IPS DF 19.7 (cell line): Measurements from ENCODE around the gene CTIF.

Experiments
- DNase-seq: peaks from one replicate; pipeline ENCODE4 v3.0.0-alpha.2; 2013; ENCODE audit warnings: low read depth, low spot score

Gene CTIF

DNA sequence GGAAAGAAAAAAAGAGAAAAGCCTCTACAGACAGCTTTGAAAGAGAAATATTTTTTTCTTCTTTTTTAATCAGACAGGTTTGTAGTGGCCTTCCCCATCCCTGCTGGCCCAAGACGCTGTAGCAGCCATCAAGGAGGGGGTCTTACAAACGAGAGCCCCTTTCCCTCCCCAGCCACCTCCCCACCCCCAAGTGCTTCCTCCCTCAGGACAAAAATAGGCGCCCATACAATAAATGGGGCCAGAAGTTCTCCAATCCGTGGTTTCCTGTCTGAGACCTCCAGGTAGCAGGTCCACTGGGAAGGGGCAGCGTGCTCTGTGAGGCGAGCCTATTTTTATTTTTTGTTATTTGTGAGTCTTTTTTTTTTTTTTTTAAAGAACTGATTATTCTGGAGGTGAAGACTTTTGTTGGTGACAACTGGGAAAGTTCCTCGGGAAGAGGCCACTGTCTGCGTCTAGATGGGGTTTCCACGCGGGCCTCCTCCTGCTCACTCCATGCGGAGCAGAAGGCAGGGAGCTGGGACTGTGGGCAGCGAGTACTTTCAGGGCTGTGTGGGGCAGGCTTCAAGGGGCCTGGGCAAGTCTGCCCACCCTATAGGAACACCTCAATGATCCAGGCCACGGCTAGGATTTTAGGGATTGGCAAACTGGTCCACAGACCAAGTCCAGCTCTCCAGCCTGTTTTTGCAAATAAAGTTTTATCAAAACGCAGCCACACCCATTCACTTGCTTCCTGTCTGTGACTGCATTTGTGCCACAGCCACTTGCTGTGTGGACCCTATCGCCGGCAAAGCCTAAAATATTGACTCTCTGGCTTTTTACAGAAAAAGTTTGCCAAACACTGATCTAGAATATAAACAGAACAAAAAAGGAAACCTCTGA lies 139.6 kb downstream of the CTIF start:
- DNase-seq: no peak

DNA sequence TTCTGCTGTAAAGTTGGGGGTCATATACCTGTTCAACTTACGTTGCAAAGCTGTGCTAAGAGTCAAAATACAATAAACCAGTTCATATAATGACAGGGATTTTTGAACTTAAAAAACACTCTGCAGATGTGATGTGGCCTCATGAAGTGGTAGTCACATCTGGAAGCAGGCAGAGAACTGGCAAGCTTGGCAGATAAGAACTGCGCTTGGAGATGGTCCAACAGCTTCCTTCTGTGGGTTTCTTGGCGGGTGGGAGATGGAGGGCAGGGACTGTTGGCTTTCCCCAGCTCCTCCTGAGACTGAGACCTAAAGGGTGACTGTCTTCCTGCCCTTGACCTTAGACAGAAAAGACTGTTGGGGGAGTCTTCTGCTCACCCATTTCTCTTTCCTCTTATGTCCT lies 140.4 kb downstream of the CTIF start:
- no peak for DNase-seq

DNA sequence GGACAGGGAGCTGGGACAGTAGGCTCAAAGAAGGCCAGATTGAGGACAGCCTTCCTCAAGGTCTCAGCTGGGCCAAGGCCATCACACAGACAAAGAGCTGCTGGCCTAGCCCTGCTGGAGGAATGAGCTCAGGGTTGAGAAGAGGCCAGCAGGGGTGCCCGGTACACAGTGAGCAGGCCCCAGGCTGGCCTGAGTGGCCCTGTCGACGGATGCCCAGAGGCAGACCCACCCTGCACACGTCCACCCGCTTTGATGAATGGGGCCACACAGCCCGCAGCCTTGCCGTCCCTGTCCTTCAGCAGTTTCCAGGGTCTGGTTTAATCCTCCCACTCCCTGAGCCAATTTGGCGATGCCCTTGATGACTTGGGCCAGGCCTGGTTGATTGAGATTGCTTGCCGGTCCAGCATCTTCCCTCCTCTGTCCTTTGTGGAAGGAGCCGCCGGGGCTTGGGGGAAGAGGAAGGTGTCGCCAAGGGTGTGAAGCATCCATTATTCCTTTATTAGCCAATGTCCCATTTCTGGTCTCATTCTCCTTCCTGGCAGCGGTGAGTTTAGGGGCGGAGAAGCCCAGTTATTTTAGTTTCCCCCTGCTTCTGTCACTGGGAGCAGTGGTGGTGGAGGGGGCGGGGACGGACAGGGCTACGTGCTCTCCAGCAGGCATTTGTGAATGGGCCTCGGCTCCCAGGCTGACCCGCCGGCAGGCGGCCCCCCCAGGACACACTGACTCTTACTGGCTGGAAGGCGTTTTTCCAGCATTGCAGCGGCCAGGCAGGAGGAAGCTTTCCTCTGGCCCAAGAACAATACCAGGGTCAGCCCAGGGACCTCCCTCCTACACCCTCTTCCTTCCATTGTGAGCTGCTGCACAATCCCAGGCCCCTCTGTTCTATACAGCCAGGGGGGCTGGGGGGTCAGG lies 141.8 kb downstream of the CTIF start:
- DNase-seq: no peak

DNA sequence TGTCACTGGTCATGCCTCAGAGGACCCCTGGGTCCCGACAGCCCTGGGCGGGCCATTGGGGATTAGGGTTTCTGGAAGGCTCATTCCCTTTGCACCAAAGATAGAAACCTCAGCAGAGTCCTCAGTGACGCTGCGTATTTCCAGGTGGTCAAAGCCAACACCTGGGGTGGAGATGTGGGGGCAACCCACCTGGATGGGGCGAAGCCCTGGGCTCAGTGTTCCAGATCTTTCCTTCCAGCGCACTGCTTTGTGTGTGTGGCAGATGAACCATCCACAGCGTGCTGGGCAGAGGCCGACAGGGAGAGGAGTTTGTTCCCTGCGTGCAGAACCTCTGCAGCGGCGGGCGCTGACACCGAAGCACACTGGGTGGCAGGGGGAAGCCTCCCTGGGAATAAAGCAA lies 143.9 kb downstream of the CTIF start:
- no peak for DNase-seq

DNA sequence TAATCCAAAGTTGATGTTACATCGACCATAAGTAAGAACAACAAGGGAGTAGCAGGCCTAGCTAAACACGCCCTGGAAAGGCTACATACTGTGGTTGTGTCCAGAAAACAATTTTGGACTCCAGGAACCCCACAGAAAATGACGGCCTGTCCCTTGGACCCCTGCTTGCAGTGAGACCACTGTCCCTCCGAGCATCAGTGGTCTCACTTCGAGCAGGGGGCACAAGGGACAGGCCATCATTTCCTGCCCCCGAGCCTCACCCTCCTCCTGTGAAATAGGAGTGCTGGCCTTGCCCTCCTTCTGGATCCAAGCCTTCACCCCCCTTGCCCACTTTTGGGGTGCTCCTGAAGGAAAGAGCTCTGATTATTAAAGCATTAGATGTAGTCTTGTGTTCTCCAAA lies 144.4 kb downstream of the CTIF start:
- DNase-seq: no peak

DNA sequence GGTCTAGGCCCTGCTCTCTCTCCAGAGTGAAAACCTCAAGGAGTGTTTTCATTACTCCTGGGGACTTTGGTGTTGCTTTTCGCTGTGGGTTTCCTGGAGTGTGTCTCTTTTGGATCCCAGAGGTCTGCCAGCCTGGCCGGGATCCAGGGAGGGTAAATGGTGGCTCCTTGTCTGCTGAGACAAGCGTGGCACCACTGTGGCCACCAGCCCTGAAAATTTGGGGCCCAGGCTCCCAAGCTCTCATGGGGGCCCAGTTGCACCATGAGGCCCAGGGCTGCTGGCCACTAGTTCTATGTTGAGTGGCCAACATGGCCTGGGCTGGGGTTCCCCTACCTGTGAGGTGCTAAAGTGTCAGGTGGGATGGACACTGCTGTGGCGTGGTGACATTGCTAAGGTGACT lies 144.8 kb downstream of the CTIF start:
- DNase-seq: no peak

DNA sequence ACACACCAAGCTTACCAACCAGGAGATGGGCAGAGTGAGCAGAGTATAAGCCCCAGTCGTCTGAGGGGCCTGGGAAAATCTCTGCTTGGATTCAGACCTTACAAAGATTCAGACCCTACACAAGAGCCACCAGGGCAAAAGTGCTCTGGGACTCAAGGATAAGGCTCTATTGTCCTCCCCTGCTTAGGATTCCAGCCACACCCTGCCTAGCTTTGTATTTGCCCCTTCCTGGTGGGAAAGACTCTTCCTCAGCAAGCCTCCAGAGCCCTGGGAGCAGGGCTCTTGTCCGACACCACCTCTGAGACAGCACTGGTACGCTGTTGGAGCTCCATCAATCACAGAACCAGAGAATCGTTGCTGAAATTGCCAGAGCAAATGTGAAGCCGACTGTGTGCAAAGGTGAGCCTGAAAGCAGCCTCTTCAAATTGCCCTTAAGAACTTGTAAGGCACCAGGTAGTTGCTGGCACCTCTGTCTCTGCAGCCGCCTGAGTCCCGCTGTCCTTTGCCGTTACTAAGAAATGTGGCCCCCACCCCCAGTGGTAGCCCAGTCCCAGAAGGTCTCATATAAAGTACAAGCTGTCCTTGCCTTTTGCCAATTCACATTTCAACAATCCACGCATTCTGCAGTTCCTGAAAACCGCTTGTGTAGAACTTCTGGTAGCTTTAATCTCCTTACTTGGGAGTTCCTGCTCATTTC lies 148.7 kb downstream of the CTIF start:
- DNase-seq: no peak

DNA sequence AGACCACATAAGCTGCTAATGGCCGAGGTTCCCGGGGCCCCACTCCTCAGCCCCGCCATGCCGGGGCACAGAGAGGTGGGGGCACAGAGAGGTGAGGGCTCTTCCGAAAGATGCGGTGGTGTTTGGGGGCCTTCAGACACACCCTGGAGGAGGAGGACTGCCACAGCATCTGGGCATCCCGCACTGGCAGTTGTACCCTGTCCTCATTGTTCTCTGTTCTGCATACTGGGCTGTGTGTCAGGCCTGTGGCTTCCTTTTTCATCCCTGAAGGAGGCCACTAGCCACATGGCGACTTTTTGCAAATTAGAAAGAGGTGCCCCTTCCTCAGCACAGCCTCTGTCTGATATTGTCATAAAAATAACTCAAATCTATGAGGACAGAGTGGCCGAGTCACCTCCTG lies 150.1 kb downstream of the CTIF start:
- DNase-seq: no peak

DNA sequence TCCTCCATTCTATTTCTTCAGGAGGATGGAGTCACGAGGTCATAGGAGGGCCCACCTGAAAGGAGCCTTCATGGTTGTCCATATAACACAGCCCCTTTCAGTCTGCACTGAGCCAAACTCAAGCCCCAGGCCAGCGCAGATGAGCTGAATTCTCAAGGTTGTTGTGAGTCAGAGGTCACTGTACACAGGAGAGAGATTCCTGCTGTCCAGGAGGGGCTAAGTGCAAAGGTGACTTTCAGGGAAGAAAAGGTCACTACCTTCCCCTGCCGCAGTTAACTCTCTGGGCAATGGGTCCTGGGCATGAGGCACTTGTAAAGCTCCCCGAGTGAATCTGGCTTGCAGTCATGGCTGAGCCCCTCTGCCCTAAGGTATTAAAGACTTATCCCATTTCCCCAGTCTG lies 150.7 kb downstream of the CTIF start:
- no peak for DNase-seq

DNA sequence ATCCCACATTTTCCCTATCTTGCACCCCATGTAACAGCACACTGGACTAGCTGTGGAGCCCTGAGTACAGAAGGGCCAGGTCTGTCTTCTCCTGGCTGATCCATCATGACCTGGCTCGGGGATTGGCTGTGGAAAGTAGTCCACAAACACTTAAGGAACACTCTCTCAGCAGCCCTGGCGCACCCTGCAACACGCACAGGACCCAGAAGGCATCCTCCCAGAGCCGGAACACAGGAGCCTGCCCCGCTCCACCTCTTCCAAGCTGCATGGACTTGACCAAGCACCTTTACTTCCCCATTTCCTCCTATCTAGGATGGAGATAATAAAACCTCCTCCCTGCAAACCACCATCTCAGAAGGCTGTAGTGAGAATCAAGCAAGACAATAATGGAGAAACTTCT lies 151.7 kb downstream of the CTIF start:
- DNase-seq: no peak

DNA sequence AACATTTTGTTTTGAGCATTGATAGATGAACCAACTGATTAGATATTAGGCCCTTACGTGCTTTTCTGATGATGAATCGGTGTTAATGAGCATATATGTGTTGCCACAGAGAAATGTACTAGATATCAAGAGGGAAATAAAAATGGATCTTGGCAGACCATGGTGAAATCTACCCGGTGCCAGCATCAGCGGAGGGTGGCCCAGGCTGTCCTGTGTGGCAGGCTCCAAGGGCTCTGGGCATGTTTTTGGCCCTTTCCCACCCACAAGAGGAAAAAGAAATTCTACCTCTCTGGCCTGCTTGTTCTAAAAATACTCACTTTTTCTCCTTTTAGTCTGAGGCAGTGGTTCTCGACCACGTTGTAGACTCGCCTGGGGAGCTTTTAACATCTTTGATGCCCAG lies 154.2 kb downstream of the CTIF start:
- no peak for DNase-seq

DNA sequence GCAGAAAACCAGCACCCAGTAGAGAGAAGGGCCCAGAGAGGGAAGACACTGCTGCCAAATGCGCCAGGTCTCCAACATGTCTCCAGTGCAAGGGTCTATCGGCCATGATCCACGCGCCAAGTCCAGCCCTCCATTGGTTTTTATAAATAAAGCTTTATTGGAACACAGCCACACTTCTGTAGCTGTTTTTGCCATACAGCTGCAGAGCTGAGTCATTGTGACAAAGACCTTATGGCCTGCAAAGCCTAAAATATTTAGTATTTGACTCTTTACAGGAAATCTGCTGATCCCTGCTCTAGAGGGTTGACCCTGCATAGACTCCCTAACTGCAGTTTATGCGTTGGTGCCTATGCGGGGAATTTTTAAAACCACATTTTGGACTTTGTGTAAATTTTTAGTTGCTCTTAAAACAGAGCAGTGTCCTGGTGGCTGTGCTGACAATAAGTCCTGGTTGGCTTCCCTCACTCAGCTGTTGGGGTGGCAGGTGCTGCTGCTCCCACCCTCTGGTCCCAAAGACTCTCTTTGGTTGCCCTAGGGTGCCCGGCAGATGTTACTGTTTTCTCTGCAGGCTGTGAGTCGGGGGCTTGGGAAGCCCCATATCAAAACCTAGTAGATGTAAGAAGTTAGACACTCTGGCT lies 154.9 kb downstream of the CTIF start:
- no peak for DNase-seq

DNA sequence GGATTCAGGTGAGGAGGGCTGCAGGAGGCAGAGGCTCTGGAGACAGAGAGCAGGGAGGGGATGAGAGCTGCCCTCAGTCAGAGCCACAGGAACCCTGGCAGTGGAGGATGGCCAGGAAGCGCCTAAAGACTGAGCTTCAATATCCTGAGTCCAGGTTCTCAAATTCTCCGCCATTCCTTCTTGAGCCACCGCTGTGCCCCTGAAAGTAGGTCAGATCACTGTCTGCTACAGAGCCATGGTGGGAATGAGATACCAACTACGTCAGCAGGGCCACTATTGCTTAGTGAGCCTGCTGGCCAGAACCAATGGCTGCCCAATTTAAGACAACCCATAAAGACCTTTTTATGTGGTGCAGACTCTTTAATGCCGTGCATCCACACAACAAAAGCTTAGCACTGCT lies 155.5 kb downstream of the CTIF start:
- no peak for DNase-seq

DNA sequence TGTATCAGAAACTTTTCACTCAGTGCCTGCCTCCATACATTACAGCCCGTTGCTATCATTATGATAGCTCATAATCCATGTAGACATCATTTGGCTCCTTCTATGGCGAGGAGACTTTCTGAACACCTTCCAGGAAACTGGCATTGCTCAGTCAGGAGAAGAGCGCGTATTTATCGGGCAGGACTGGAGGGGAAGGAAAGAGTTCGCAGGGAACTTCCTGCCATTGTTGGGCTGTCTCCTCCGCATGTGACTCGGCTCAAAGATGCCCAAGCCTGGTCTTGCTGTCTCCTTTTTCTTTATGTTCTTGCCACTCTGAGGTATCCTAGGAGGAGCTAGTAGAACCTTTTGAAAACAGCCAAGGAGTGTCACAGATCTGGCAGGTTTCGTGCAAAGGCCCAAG lies 156.8 kb downstream of the CTIF start:
- DNase-seq: no peak

DNA sequence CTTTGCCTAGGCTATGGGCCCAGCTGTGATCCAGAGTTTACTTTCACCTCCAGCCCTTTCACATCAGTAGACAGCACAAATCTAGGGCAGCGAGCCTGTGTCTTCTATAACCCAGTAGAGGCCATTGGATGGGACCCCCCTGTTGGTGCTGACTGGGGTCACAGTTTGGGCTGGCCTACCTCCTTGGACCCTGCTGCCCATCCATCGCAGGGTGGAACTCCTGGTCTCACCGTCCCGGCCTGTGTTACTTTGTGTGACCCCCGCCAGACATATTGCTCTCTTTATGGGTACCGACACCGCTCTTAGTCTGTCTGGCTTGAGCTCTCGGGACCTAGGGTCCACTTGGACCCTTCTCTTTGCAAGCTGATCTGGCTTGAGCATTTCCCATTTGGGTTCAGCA lies 157.4 kb downstream of the CTIF start:
- DNase-seq: no peak

DNA sequence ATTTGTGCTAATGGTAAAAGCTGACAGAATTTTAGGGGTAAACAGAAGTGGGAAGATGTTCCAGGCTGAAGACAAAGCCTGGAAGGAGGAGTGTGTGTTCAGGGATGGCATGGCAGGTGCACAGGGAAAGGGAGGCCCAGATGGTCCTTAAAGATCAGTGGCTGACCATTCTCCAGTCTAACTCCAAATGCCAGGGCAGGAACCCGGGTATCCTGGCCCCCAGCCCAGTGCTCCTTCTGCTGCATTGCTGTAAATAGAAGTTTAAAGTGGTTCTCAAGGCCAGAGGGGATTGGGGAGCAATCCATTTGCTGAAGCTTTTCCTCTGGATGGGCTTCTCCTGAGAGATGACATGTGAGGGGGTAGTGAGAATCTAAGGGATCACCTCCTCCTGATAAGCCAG lies 158.6 kb downstream of the CTIF start:
- no peak for DNase-seq

DNA sequence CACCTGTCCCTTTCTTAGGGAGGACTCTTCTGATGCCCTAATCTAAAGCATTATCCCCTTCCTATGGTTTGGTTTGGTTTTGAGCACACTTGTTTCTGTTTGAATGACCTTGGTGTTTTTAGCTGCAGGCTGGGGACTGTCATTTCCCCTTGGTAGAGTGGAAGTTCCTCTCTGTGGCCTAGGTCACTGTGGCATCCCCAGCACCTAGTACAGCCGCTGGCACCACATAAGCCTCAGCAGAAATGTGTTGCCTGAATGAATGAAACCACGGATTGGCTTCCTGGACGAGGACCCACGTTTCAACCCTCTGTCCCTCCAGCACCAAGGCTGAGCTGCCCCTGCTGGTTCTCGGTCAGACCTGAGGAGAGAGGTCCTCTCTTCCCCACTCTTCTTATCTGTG lies 159.9 kb downstream of the CTIF start:
- no peak for DNase-seq

DNA sequence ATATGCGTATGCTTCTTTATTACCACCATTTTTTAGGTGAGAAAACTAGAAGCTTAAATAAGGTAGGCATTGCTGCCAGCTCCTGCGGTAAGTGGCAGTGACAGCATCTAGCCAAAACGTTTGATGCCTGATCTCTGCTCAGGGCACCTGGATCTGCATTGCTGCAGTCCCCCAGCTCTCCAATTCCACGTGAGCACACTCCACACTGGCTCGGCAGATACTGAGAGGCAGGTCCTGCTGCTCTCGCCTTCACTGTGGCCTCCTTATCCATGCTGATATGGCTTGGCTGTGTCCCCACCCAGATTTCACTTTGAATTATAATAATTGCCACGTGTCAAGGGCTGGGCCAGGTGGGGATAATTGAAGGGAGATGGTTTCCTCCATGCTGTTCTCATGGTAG lies 160.9 kb downstream of the CTIF start:
- DNase-seq: no peak

DNA sequence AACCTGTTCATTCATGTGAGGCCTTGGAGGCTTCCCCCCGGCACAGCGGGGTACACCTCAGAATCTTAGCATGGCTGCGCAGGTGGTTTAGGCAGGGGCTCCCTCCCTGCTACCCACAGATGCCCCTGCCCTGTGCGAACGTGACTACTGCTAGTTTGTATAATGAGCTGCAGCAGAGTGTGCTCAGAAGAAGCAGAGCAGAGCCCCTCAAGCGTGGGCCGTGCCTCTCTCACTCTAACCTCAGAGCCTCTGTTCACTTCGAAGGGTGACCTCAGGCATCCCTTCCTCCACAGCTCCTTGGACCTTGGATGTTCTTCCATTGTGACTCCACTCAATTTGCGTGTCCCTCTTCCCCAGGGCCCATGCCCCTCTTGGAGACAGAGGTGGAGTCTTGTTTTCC lies 161.6 kb downstream of the CTIF start:
- DNase-seq: no peak

DNA sequence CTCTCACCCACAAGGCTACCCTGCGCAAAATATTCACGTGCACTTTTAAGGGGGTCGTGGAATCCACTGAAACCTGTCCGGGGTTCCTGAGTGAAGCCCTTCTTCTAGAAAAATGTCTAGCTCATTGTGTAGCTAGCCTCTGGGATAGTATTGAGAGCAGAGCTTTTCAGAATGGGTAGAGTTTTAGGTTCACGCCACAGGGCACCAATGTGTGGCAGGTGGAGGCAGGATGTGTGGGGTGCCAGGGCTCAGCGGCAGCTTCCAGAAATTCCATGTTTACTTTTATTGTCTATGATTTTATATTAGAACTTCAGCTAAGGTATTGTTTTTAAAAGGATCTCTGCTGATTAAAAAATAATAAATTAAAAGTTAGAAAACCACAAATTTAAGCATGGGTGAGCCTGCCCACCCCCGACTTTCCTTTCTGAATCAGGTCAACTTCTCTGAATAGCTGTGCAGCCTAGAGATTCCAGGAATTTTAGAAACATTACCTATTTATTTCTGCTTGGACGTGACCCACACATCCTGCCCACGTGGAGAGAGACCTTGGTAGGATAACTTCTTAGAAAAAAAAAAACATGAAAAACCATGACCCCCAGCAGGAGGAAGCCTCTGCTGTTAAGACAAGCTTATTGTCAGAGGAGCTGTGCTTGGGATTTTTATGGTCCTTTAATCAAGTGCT lies 163.7 kb downstream of the CTIF start:
- no peak for DNase-seq

DNA sequence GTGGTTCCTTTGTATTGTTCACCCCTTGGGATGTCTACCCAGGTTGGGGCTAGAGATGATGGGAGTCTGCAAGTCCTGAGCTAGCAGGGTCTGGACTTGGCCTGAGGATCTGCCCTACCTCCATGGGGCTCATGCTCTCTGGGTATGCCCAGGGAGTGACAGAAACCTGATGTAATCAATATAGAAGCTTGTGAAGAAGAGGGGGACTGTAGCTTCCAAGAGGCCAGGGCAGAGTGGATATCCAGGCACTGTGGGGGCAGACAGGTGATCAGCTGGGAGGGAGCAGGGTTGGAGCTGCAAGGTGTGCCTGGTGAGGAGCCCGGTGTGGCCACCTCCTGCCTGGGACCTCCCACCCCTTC lies 164.2 kb downstream of the CTIF start:
- no peak for DNase-seq
